VCaP (cell line): Measurements from ENCODE around the gene ZBTB20.

Experiments used
- H3K27ac ChIP-seq: fragments of 450-650 bp; 2 replicates; pipeline ENCODE4 v1.5.1; 2017
- TF ChIP-seq, protein P1 (sequence below): fragments of 450-650 bp; conservative IDR thresholded peaks from 2 replicates; pipeline ENCODE4 v1.5.1; 2017; ENCODE audit warnings: mild to moderate bottlenecking, moderate library complexity

ZBTB20 gene

DNA sequence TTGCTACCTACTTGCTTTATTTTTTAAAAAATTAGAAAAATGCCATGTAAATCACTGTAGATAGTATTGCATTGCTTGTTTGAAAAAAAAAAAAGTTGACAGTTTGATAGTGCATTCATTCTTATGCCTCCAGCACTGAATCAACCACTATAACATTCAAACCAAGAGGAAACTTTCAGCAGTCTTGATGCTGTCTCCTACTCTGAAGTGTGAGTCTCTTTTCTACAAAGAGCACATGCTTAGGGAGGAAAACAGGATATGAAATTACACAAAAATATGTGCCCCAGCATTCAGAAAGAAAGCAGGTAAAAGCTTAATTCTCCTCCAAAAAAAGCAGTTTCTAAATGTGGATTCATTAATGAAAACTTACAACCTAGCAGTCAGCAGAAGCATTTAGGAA is 78.3 kb downstream of the ZBTB20 start:
- TF ChIP-seq, protein P1, sequence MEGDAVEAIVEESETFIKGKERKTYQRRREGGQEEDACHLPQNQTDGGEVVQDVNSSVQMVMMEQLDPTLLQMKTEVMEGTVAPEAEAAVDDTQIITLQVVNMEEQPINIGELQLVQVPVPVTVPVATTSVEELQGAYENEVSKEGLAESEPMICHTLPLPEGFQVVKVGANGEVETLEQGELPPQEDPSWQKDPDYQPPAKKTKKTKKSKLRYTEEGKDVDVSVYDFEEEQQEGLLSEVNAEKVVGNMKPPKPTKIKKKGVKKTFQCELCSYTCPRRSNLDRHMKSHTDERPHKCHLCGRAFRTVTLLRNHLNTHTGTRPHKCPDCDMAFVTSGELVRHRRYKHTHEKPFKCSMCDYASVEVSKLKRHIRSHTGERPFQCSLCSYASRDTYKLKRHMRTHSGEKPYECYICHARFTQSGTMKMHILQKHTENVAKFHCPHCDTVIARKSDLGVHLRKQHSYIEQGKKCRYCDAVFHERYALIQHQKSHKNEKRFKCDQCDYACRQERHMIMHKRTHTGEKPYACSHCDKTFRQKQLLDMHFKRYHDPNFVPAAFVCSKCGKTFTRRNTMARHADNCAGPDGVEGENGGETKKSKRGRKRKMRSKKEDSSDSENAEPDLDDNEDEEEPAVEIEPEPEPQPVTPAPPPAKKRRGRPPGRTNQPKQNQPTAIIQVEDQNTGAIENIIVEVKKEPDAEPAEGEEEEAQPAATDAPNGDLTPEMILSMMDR = no peak
- no peak overlapping the region for H3K27ac ChIP-seq

DNA sequence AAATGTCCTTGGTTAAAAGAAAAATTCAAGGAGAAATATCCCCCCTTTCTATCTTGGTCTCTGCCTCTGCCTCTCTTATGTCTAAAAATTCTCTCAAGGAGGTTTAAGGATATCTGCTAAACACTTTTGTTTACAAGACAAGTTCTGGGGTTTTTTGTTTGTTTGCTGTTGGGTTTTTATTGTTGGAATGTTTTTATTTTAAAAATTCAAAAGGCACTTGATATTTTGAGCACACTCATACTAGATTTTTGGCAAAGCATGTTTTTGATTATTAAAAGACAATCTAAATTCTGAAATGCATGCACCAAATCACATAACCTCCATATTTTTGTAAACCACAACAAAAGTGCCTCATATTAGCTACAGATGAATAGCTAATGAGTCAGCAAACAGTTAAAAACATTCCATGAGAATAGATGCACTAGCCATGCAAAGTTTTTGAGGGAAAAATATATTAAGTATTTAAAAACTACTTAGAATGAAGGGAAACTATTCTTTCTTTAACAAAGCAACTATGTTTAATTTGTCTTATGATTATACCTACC is 84.6 kb downstream of the ZBTB20 start:
- TF ChIP-seq, protein P1 = no peak
- H3K27ac ChIP-seq = no peak overlapping the region

DNA sequence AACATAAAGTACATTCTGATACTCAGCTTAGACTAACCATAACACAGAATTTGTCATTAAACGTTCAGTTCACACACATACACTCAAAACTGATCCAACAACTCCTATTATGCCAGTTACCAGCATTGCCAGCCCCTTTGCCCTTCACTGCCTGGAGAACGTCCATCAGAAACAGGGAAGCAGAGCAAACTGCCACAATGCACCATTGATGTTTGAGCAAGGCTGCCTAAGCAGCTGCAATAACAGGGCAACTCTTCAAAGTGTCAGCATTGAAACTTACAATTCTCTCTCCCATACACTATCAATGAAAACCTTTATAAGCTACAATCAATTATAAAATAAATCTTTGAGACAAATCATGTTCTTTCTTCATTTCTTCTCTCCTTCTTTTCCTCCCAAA is 85.1 kb downstream of the ZBTB20 start:
- TF ChIP-seq, protein P1 = no peak

GRCh38 chr3:115052906-115053305 is 94.2 kb downstream of the ZBTB20 start:
- TF ChIP-seq, protein P1 = no peak

More for the DNA sequence above, 85.1 kb downstream of the ZBTB20 start:
- H3K27ac ChIP-seq = no peak overlapping the region

DNA sequence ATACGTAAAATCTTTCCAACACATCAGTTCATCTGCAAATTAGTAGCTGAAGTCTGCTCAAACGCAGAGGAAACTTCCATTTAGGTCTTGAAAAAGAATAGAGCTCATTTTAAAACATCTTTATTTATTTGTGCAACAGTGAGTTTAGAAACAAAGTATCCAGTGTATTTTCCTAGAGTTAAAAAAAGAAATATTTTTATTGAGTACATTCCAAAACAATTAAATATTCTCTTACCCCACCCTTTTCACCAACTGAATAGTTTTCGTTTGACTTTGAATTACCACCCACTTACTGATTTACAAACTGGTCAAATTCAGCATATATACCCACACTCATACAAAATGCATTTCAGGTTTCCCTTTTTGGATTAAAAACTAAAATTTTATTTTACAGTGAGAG is 104.7 kb downstream of the ZBTB20 start:
- TF ChIP-seq, protein P1 = no peak
- H3K27ac ChIP-seq = no peak overlapping the region

More at GRCh38 chr3:115052906-115053305, 94.2 kb downstream of the ZBTB20 start:
- no peak overlapping the region for H3K27ac ChIP-seq

GRCh38 chr3:115040673-115041286 is 106.3 kb downstream of the ZBTB20 start:
- TF ChIP-seq, protein P1 = peak; percentile 92
- no peak overlapping the region for H3K27ac ChIP-seq

- TF ChIP-seq, protein P1 = no peak
- no peak overlapping the region for H3K27ac ChIP-seq
These were observed 106.8 kb downstream of the ZBTB20 start for GRCh38 chr3:115040246-115040645.
